IMR-90 (cell line): Measurements from ENCODE around the gene KAT6B. TPM values are rescaled to one million over a fixed set of nuclear protein-coding genes. Genes with fewer than 3 reads are reported as not detected.

Source experiments
- ATAC-seq: fragments of 200-7000 bp; cut with Tn5 transposase; 2 replicates; pipeline ENCODE4 v1.9.1; 2020; ENCODE audit warnings: low read depth, mild to moderate bottlenecking, moderate library complexity
- BruUV-seq: library from RNA; stranded (reverse); fragments of 400-500 nt; replicated peaks from 2 replicates; lab custom pipeline; 2021; lab: Mats Ljungman, UMichigan
- CTCF ChIA-PET: fragments of 300-600 bp; formaldehyde crosslinking; extraction: SDS; loops from one replicate; lab custom pipeline; 2021; ENCODE audit warnings: antibody characterized with exemption; lab: Yijun Ruan, JAX
- POLR2A ChIA-PET: fragments of 300-600 bp; sonication (Branson Sonifier 250); formaldehyde crosslinking; loops from one replicate; lab custom pipeline; 2022; ENCODE audit warnings: antibody characterized with exemption; ENCODE audit not compliant: unreplicated experiment; lab: Charles Lee
- DNase-seq: peaks from one replicate; pipeline ENCODE4 v3.0.0; 2013
- H2AFZ ChIP-seq: replicated peaks from 2 replicates; pipeline ENCODE3; 2013; ENCODE audit warnings: low read length, mild to moderate bottlenecking; ENCODE audit not compliant: poor library complexity
- H2AK5ac ChIP-seq: 2 replicates; pipeline ENCODE4 v1.6.1; 2013; ENCODE audit warnings: low read depth, low read length, inconsistent platforms
- H2AK9ac ChIP-seq: replicated peaks from 2 replicates; pipeline ENCODE3; 2013; ENCODE audit warnings: mild to moderate bottlenecking, low read depth, low read length, moderate library complexity; ENCODE audit not compliant: poor library complexity
- H2BK120ac ChIP-seq: 2 replicates; pipeline ENCODE4 v1.6.1; 2013; ENCODE audit warnings: low read depth, low read length, inconsistent platforms
- H2BK15ac ChIP-seq: 3 replicates; pipeline ENCODE4 v1.6.1; 2013; ENCODE audit warnings: low read depth, low read length, inconsistent platforms
- H2BK20ac ChIP-seq: 2 replicates; pipeline ENCODE4 v1.6.1; 2013; ENCODE audit warnings: low read depth, mild to moderate bottlenecking, inconsistent platforms, low read length, moderate library complexity
- H2BK5ac ChIP-seq: 2 replicates; pipeline ENCODE4 v1.6.1; 2013; ENCODE audit warnings: mild to moderate bottlenecking, low read depth, low read length, inconsistent platforms; ENCODE audit not compliant: poor library complexity, severe bottlenecking
- H3K14ac ChIP-seq: replicated peaks from 2 replicates; pipeline ENCODE4 v1.6.1; 2013; ENCODE audit warnings: low read depth, low read length, inconsistent platforms
- H3K18ac ChIP-seq: 2 replicates; pipeline ENCODE4 v1.6.1; 2013; ENCODE audit warnings: low read depth, low read length, control low read depth
- H3K23ac ChIP-seq: 2 replicates; pipeline ENCODE4 v1.6.1; 2013; ENCODE audit warnings: low read depth, low read length, inconsistent platforms
- H3K27ac ChIP-seq: 2 replicates; pipeline ENCODE4 v1.5.1; 2013; ENCODE audit warnings: mild to moderate bottlenecking, control low read depth, low read length; ENCODE audit not compliant: insufficient read depth
- H3K27me3 ChIP-seq: 2 replicates; pipeline ENCODE4 v1.6.1; 2013; ENCODE audit warnings: low read length; ENCODE audit not compliant: control insufficient read depth, insufficient read depth
- H3K36me3 ChIP-seq: 2 replicates; pipeline ENCODE4 v1.6.1; 2013; ENCODE audit warnings: low read length, mixed read lengths; ENCODE audit not compliant: control insufficient read depth, insufficient read depth
- H3K4ac ChIP-seq: 2 replicates; pipeline ENCODE4 v1.6.1; 2013; ENCODE audit warnings: low read depth, low read length, inconsistent platforms
- H3K4me1 ChIP-seq: 2 replicates; pipeline ENCODE4 v1.6.1; 2013; ENCODE audit warnings: low read length, mixed read lengths; ENCODE audit not compliant: control insufficient read depth, insufficient read depth
- H3K4me2 ChIP-seq: 2 replicates; pipeline ENCODE4 v1.6.1; 2013; ENCODE audit warnings: low read depth, mild to moderate bottlenecking, control low read depth, low read length, moderate library complexity
- H3K4me3 ChIP-seq: 2 replicates; pipeline ENCODE4 v1.5.1; 2013; ENCODE audit warnings: low read depth, mild to moderate bottlenecking, control low read depth, low read length, moderate library complexity; ENCODE audit not compliant: insufficient read depth
- H3K56ac ChIP-seq: 2 replicates; pipeline ENCODE4 v1.6.1; 2013; ENCODE audit warnings: low read length, inconsistent platforms; ENCODE audit not compliant: insufficient read depth; ENCODE audit errors: extremely low read depth
- H3K79me1 ChIP-seq, 2 experiments: 2 replicates each; pipeline ENCODE4 v1.6.1; 2013; ENCODE audit warnings: low read length in 2 of 2, inconsistent platforms in 1 of 2, low read depth in 1 of 2
- H3K9ac ChIP-seq: 2 replicates; pipeline ENCODE4 v1.6.1; 2013; ENCODE audit warnings: low read depth, low read length, control low read depth
- H3K9me1 ChIP-seq: 2 replicates; pipeline ENCODE4 v1.6.1; 2013; ENCODE audit warnings: low read length, inconsistent platforms; ENCODE audit not compliant: insufficient read depth
- H3K9me3 ChIP-seq: 2 replicates; pipeline ENCODE4 v1.6.1; 2013; ENCODE audit warnings: low read length; ENCODE audit not compliant: control insufficient read depth, insufficient read depth
- H4K20me1 ChIP-seq: 2 replicates; pipeline ENCODE4 v1.6.1; 2013; ENCODE audit warnings: low read length, inconsistent platforms; ENCODE audit not compliant: insufficient read depth
- H4K5ac ChIP-seq: 2 replicates; pipeline ENCODE4 v1.6.1; 2013; ENCODE audit warnings: mild to moderate bottlenecking, low read depth, low read length, control low read depth
- H4K8ac ChIP-seq, 2 experiments: 2 replicates each; pipeline ENCODE4 v1.6.1; 2013; ENCODE audit warnings: low read depth in 2 of 2, low read length in 2 of 2, control low read depth in 1 of 2, inconsistent platforms in 1 of 2
- H4K91ac ChIP-seq: 2 replicates; pipeline ENCODE4 v1.6.1; 2013; ENCODE audit warnings: low read depth, low read length, inconsistent platforms; ENCODE audit not compliant: insufficient read depth
- CEBPB ChIP-seq: IDR thresholded peaks from 2 replicates; pipeline ENCODE4 v1.6.1; 2012; ENCODE audit warnings: low read depth, low read length, improper control_type of control experiment
- CHD1 ChIP-seq: IDR thresholded peaks from 2 replicates; pipeline ENCODE4 v1.6.1; 2012; ENCODE audit warnings: low read depth, low read length, improper control_type of control experiment
- ELK1 ChIP-seq: fragments of 150-350 bp; IDR thresholded peaks from 2 replicates; pipeline ENCODE4 v1.6.1; 2016; ENCODE audit warnings: low read depth, mild to moderate bottlenecking, low read length, moderate library complexity, borderline replicate concordance
- MAFK ChIP-seq: IDR thresholded peaks from 2 replicates; pipeline ENCODE4 v1.6.1; 2012; ENCODE audit warnings: low read depth, low read length, improper control_type of control experiment
- MXI1 ChIP-seq: IDR thresholded peaks from 2 replicates; pipeline ENCODE4 v1.6.1; 2012; ENCODE audit warnings: low read depth, mild to moderate bottlenecking, low read length, moderate library complexity, borderline replicate concordance
- RAD21 ChIP-seq: IDR thresholded peaks from 2 replicates; pipeline ENCODE4 v1.6.1; 2012; ENCODE audit warnings: low read length, improper control_type of control experiment
- RFX5 ChIP-seq: IDR thresholded peaks from 2 replicates; pipeline ENCODE4 v1.8.0; 2012; ENCODE audit warnings: low read depth, mild to moderate bottlenecking, low read length, moderate library complexity
- SMC3 ChIP-seq: fragments of 150-350 bp; IDR thresholded peaks from 2 replicates; pipeline ENCODE4 v1.6.1; 2016; ENCODE audit warnings: low read depth, mild to moderate bottlenecking, antibody characterized with exemption, low read length, moderate library complexity
- WGBS, 2 experiments: methylation state at CpG; one replicate each; pipeline versions ENCODE4 v1.1.5 to v1.1.7; 2013; ENCODE audit warnings: missing lambda C conversion rate in 2 of 2; ENCODE audit not compliant: insufficient read length in 1 of 2; ENCODE audit errors: extremely low coverage in 2 of 2; 5-methylcytosine and 5-hydroxymethylcytosine counted together
- dilution Hi-C: fragments of 300-500 bp; cut with HindIII; formaldehyde crosslinking; loops from one replicate; pipeline ENCODE4 v1.14.3; 2018; ENCODE audit warnings: low sequenced_read_pairs; ENCODE audit not compliant: unreplicated experiment
- in situ Hi-C: fragments of 300-500 bp; cut with MboI; formaldehyde crosslinking; loops from 3 replicates; pipeline ENCODE4 v1.14.3; 2019; ENCODE audit warnings: low sequenced_read_pairs, inconsistent platforms, mixed read lengths
- intact Hi-C: fragments of 100-400 bp; cut with micrococcal nuclease; formaldehyde crosslinking; loops from 2 replicates; pipeline ENCODE4 v1.10.0; 2022
- polyA plus RNA-seq, 3 experiments: library from polyadenylated mRNA; depleted of rRNA; stranded (reverse); fragments of >200 nt; gene quantifications; 2 replicates each; pipeline ENCODE4 v1.2.3, GENCODE V29; 2012; ENCODE audit warnings: low replicate concordance in 1 of 3
- total RNA-seq: library from RNA; depleted of rRNA; stranded (reverse); fragments of >200 nt; gene quantifications from 2 replicates; pipeline ENCODE4 v1.2.3, GENCODE V29; 2012
- TF ChIP-seq, protein P1 (sequence below): conservative IDR thresholded peaks from 2 replicates; pipeline ENCODE4 v1.5.1; 2012; ENCODE audit warnings: mild to moderate bottlenecking, low read depth, low read length, improper control_type of control experiment

The KAT6B gene
- total and polyA plus RNA-seq, 2 of the 4 experiments (the other 2 are of a cell fraction), result 8.8 to 28.1 TPM

- Histone ChIP-seq H3K4me3 (no peak overlapping the region), H2BK120ac (no peak overlapping the region), H3K23ac (no peak overlapping the region), H4K8ac (no peak overlapping the region), H3K4me2 (no peak overlapping the region), H3K27me3 (no peaks in the 10 kb centered on the region), H2BK5ac (no peak overlapping the region), H3K4ac (no peak overlapping the region), H2AK9ac (no peak overlapping the region), H3K9ac (no peak overlapping the region), H2AK5ac (no peak overlapping the region), H3K9me3 (no peaks in the 10 kb centered on the region), H3K9me1 (peaks cover 8% of the 10 kb centered on the region; the same call in 1 of the 2 replicates), H2AFZ (no peak overlapping the region), H4K91ac (no peak overlapping the region), H3K4me1 (peaks cover 8% of the 10 kb centered on the region), H3K18ac (no peak overlapping the region), H3K79me1 (peaks cover 17 to 63% of the 10 kb centered on the region in 2 experiments; a peak in 3 of 4 replicates), H3K14ac (no peak overlapping the region), H4K20me1 (peaks cover 3% of the 10 kb centered on the region; the same call in 1 of the 2 replicates), H2BK15ac (no peak overlapping the region; the same call in 2 of the 3 replicates), H4K5ac (no peak overlapping the region), H2BK20ac (no peak overlapping the region), H3K56ac (no peak overlapping the region), H3K36me3 (no peaks in the 10 kb centered on the region), H3K27ac (no peak overlapping the region)
- ATAC-seq (no peak), DNase-seq (no peak)
- dilution Hi-C loops (no loop called here), in situ Hi-C loops (no loop called here), intact Hi-C loops (no loop called here)
- TF ChIP-seq MAFK, result no peak
- no peak for TF ChIP-seq RAD21
- no peak for TF ChIP-seq MXI1
- TF ChIP-seq SMC3, result no peak
- TF ChIP-seq, protein P1, sequence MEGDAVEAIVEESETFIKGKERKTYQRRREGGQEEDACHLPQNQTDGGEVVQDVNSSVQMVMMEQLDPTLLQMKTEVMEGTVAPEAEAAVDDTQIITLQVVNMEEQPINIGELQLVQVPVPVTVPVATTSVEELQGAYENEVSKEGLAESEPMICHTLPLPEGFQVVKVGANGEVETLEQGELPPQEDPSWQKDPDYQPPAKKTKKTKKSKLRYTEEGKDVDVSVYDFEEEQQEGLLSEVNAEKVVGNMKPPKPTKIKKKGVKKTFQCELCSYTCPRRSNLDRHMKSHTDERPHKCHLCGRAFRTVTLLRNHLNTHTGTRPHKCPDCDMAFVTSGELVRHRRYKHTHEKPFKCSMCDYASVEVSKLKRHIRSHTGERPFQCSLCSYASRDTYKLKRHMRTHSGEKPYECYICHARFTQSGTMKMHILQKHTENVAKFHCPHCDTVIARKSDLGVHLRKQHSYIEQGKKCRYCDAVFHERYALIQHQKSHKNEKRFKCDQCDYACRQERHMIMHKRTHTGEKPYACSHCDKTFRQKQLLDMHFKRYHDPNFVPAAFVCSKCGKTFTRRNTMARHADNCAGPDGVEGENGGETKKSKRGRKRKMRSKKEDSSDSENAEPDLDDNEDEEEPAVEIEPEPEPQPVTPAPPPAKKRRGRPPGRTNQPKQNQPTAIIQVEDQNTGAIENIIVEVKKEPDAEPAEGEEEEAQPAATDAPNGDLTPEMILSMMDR, result no peak
- no peak for TF ChIP-seq ELK1
- no peak for TF ChIP-seq CEBPB
- TF ChIP-seq RFX5, result no peak
- no peak for TF ChIP-seq CHD1
- 98% methylated on average over 6 of the region's 7 CpGs; no CpG with 5 or more reads in 1 of the 2 experiments for WGBS, 2 experiments
- POLR2A ChIA-PET, result no interaction called here
- BruUV-seq, result no TSS peak
- CTCF ChIA-PET, result no interaction called here
Measured at GRCh38 chr10:74944205-74944604, 117.8 kb downstream of the KAT6B start.
